ENCODE results near the gene CCDC188.

GRCh38 chr22:20183823-20184222 lies 33.0 kb upstream of the CCDC188 start:
- TF ChIP-seq POLR2A (IDR thresholded peaks at IDR 0.05), result no peak
- no peak for TF ChIP-seq POLR2AphosphoS5 (IDR thresholded peaks at IDR 0.05)
- TF ChIP-seq, protein P1, sequence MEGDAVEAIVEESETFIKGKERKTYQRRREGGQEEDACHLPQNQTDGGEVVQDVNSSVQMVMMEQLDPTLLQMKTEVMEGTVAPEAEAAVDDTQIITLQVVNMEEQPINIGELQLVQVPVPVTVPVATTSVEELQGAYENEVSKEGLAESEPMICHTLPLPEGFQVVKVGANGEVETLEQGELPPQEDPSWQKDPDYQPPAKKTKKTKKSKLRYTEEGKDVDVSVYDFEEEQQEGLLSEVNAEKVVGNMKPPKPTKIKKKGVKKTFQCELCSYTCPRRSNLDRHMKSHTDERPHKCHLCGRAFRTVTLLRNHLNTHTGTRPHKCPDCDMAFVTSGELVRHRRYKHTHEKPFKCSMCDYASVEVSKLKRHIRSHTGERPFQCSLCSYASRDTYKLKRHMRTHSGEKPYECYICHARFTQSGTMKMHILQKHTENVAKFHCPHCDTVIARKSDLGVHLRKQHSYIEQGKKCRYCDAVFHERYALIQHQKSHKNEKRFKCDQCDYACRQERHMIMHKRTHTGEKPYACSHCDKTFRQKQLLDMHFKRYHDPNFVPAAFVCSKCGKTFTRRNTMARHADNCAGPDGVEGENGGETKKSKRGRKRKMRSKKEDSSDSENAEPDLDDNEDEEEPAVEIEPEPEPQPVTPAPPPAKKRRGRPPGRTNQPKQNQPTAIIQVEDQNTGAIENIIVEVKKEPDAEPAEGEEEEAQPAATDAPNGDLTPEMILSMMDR (IDR thresholded peaks at IDR 0.05), result no peak
- no peak for TF ChIP-seq EP300 (IDR thresholded peaks at IDR 0.05)
